Endothelial cell (in vitro differentiated cells): ENCODE data around the gene AAK1. TPM values are rescaled to one million over a fixed set of nuclear protein-coding genes. Genes with fewer than 3 reads are reported as not detected.
"Not testable (repeated sequence)": the region's sequence is repeated elsewhere in the genome, so short reads cannot be mapped to it uniquely, and the experiment has no call there.

Source experiments
- DNase-seq: peaks from one replicate; pipeline ENCODE4 v3.0.0; 2021; ENCODE audit warnings: low spot score
- H3K27ac Mint-ChIP-seq: one replicate; pipeline ENCODE4 v1.8.0; 2021; ENCODE audit warnings: mixed read lengths, inconsistent platforms; ENCODE audit not compliant: unreplicated experiment
- H3K27me3 Mint-ChIP-seq: one replicate; pipeline ENCODE4 v1.8.0; 2021; ENCODE audit warnings: mild to moderate bottlenecking, moderate library complexity, mixed read lengths, inconsistent platforms; ENCODE audit not compliant: unreplicated experiment
- H3K36me3 Mint-ChIP-seq: one replicate; pipeline ENCODE4 v1.8.0; 2021; ENCODE audit warnings: mild to moderate bottlenecking, low read depth, mixed read lengths, inconsistent platforms; ENCODE audit not compliant: unreplicated experiment
- H3K4me1 Mint-ChIP-seq: one replicate; pipeline ENCODE4 v1.8.0; 2021; ENCODE audit warnings: mild to moderate bottlenecking, mixed read lengths, inconsistent platforms; ENCODE audit not compliant: unreplicated experiment
- H3K4me3 Mint-ChIP-seq: one replicate; pipeline ENCODE4 v1.8.0; 2021; ENCODE audit warnings: mild to moderate bottlenecking, mixed read lengths, inconsistent platforms; ENCODE audit not compliant: unreplicated experiment
- H3K9me3 Mint-ChIP-seq: one replicate; pipeline ENCODE4 v1.8.0; 2021; ENCODE audit warnings: mixed read lengths, inconsistent platforms; ENCODE audit not compliant: unreplicated experiment
- total RNA-seq: library from RNA; stranded (reverse); fragmentation: NEBNext Ultra II Directional; extraction: Animal tissue kit (Norgen Biotek cat#: 25700); gene quantifications from one replicate; pipeline ENCODE4 v1.2.1, GENCODE V29; 2021; ENCODE audit not compliant: unreplicated experiment
- TF ChIP-seq, protein P1 (sequence below): fragments of 200-600 bp; sonication (generic); IDR thresholded peaks from one replicate; pipeline ENCODE4 v1.5.0; 2021; ENCODE audit warnings: antibody characterized with exemption; ENCODE audit not compliant: unreplicated experiment

Gene AAK1
- total RNA-seq, 1 donor from 2014 or later, result 144 TPM

DNA sequence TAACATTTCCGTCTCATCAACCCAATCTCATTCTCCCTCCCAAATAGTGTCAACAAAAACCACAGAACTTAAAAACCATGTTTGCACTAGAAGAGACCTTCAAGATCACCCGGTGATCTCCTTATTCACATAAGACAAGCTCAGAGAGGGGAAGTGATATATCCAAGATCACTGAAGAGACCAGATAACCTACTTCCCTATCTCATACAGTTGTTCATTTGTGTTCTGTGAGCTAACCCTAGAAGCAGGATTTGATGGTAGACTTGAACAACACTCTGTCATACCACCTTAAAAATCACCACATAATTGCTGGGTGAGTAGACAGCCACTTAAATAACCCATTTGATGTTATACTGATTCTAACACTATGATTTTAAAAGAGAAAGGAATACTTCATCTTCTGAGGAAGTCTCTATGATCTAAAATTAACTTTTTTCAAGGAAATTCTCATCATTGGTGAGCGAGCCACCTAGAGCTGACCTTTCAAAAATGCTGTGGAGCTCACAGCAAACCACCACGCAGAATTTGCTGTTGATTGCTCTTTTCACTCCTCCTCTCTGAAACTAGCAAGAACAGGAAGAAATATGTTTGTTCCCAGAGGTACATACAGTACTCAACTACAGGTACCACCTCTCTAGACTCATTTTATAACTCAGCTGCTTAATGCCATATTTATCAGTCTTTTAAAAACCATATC lies 15.1 kb downstream of the AAK1 start:
- Mint-ChIP-seq H3K9me3 (no peaks in the 10 kb centered on the region), H3K36me3 (no peaks in the 10 kb centered on the region)

DNA sequence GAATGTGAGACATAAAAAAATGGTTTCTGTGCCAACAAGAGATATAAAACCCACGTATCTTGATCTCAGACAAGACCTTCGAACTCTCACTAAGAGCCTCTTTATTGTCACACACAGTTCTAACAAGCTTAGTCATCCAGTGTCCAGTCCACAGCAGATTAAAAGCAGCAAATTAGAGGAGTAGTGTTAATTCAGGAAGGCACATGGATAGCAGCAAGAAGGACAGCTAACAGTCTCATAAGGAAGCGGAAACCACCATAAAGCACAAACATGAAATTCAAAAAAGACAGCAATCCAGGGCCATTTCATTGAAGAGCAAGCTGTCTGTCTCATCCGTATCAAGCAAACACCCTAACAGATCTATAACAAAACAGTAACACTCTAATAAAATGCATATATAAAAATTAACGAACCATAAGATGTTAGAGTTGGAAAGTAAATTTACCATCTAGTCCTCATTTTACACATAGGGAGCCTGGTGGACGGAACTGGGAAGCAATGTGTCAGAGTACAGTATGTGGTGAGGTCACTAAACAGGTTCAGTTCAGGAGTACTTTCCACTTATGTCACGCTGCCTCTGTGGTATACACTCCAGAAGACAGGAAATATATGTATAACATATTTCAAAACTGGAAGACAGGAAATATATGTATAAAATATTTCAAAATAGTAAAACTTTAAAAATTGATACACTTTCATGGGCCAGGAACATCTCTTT lies 18.3 kb downstream of the AAK1 start:
- no peaks in the 10 kb centered on the region for H3K9me3 Mint-ChIP-seq
- TF ChIP-seq, protein P1, sequence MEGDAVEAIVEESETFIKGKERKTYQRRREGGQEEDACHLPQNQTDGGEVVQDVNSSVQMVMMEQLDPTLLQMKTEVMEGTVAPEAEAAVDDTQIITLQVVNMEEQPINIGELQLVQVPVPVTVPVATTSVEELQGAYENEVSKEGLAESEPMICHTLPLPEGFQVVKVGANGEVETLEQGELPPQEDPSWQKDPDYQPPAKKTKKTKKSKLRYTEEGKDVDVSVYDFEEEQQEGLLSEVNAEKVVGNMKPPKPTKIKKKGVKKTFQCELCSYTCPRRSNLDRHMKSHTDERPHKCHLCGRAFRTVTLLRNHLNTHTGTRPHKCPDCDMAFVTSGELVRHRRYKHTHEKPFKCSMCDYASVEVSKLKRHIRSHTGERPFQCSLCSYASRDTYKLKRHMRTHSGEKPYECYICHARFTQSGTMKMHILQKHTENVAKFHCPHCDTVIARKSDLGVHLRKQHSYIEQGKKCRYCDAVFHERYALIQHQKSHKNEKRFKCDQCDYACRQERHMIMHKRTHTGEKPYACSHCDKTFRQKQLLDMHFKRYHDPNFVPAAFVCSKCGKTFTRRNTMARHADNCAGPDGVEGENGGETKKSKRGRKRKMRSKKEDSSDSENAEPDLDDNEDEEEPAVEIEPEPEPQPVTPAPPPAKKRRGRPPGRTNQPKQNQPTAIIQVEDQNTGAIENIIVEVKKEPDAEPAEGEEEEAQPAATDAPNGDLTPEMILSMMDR, result no peak
- no peak overlapping the region for H3K27ac Mint-ChIP-seq
- H3K4me1 Mint-ChIP-seq, result peaks cover 2% of the 10 kb centered on the region
- DNase-seq, result no peak
- peaks cover 7% of the 10 kb centered on the region for H3K36me3 Mint-ChIP-seq
- H3K27me3 Mint-ChIP-seq, result no peaks in the 10 kb centered on the region
- no peak overlapping the region for H3K4me3 Mint-ChIP-seq

More for the DNA sequence above, 15.1 kb downstream of the AAK1 start:
- H3K4me1 Mint-ChIP-seq, result peaks cover 13% of the 10 kb centered on the region
- H3K4me3 Mint-ChIP-seq, result no peak overlapping the region
- H3K27me3 Mint-ChIP-seq, result no peaks in the 10 kb centered on the region
- DNase-seq, result no peak
- H3K27ac Mint-ChIP-seq, result no peak overlapping the region
- TF ChIP-seq, protein P1, result no peak

DNA sequence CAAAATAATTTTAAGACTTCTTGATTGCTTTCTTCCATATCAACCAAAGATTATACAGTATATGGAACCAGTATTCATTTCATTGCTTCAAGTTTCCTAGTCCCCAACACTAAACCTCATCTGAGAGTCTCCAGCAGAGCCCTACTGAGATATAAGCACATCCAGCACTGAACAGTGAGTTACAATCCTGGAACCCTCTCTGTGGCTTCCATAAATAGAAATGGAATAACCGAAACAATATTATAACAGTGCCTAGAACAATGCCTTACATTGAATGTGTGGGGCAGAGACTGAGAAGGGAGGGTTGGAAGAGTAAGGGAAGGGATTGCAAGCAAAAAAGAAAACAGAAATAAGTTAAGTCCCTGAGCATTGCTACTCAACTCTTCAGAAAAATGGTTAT lies 18.9 kb downstream of the AAK1 start:
- H3K27ac Mint-ChIP-seq, result no peak overlapping the region
- H3K9me3 Mint-ChIP-seq, result no peaks in the 10 kb centered on the region
- TF ChIP-seq, protein P1, result no peak

DNA sequence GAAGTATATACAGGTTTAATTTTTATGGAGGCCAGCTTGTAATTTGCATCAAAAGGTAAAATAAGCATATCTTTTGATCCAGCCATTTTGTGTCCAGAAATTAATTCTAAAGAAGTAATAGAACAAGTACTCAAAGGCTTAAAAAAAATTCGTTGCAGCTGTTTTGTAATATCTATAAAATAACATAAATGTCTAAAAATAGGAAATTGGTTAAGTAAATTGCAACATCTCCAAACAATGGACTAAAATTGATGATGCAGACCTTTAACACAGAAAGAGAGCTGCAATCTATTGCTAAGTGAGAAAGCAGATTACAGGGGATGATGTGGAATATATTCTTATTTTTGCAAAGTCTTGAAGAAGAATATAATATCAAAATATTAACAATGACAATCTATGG lies 19.4 kb downstream of the AAK1 start:
- no peak overlapping the region for H3K4me3 Mint-ChIP-seq
- TF ChIP-seq, protein P1, result no peak
- H3K36me3 Mint-ChIP-seq, result peaks cover 7% of the 10 kb centered on the region
- no peak overlapping the region for H3K27ac Mint-ChIP-seq
- H3K9me3 Mint-ChIP-seq, result no peaks in the 10 kb centered on the region
- peaks cover 2% of the 10 kb centered on the region for H3K4me1 Mint-ChIP-seq
- no peak for DNase-seq
- no peaks in the 10 kb centered on the region for H3K27me3 Mint-ChIP-seq

More for the DNA sequence above, 18.9 kb downstream of the AAK1 start:
- H3K4me3 Mint-ChIP-seq, result no peak overlapping the region
- no peaks in the 10 kb centered on the region for H3K27me3 Mint-ChIP-seq
- no peak for DNase-seq
- H3K36me3 Mint-ChIP-seq, result peaks cover 7% of the 10 kb centered on the region
- peaks cover 2% of the 10 kb centered on the region for H3K4me1 Mint-ChIP-seq

DNA sequence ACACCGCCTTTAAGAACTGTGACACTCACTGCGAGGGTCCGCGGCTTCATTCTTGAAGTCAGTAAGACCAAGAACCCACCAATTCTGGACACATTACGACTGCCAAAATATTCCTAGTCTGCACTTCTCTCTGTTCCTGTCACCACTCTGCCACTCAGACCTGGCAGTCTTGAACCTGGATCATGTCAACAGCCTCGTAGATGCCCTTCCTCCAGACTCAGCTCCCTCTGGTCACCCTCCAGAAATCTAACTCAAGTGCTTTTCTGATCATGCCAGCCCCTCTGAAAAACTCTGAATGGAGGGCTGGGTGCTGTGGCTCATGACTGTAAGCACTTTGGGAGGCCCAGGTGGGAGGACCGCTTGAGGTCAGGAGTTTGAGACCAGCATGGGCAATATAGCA lies 20.3 kb downstream of the AAK1 start:
- Mint-ChIP-seq H3K4me1 (no peaks in the 10 kb centered on the region), H3K9me3 (no peaks in the 10 kb centered on the region), H3K36me3 (peaks cover 7% of the 10 kb centered on the region), H3K27ac (no peak overlapping the region), H3K27me3 (no peaks in the 10 kb centered on the region), H3K4me3 (no peak overlapping the region)
- TF ChIP-seq, protein P1, result no peak
- DNase-seq, result no peak

DNA sequence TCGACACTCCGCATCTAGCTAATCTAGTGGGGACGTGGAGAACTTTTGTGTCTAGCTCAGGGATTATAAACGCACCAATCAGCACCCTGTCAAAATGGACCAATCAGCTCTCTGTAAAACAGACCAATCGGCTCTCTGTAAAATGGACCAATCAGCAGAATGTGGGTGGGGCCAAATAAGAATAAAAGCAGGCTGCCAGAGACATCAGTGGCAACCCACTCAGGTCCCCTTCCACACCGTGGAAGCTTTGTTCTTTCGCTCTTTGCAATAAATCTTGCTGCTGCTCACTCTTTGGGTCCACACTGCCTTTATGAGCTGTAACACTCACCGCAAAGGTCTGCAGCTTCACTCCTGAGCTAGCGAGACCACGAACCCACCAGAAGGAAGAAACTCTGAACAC lies 20.7 kb downstream of the AAK1 start:
- not testable (repeated sequence) for H3K9me3 Mint-ChIP-seq, H3K27me3 Mint-ChIP-seq, H3K4me1 Mint-ChIP-seq, H3K36me3 Mint-ChIP-seq, H3K4me3 Mint-ChIP-seq, H3K27ac Mint-ChIP-seq, DNase-seq

DNA sequence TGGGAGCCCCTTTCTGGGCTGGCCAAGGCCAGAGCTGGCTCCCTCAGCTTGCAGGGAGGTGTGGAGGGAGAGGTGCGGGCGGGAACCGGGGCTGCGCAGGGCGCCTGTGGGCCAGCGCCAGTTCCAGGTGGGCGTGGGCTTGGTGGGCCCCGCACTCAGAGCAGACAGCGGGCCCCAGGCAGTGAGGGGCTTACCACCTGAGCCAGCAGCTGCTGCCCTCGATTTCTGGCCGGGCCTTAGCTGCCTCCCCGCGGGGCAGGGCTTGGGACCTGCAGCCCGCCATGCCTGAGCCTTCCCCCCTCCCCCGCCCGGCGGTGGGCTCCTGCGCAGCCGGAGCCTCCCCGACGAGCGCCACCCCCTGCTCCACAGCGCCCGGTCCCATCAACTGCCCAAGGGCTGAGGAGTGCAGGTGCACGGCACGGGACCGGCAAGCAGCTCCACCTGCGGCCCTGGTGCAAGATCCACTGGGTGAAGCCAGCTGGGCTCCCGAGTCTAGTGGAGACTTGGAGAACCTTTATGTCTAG lies 21.5 kb downstream of the AAK1 start:
- not testable (repeated sequence) for DNase-seq, H3K4me1 Mint-ChIP-seq, H3K4me3 Mint-ChIP-seq, H3K36me3 Mint-ChIP-seq, H3K27me3 Mint-ChIP-seq, H3K9me3 Mint-ChIP-seq, H3K27ac Mint-ChIP-seq
